Stimulated activated naive CD8-positive, alpha-beta T cell treated with anti-CD3 and anti-CD28 coated beads, Interleukin-15, amount 100 ng/mL, for 72 hours (primary cell): ENCODE data around the gene SAMD9L.

Source experiments
- ATAC-seq: fragments of 150-1000 bp; cut with Tn5 transposase; 2 replicates; pipeline ENCODE4 v1.10.0; 2021; ENCODE audit warnings: mild to moderate bottlenecking, moderate library complexity
- DNase-seq, 2 donors: peaks; one replicate each; pipeline ENCODE4 v3.0.0; 2021 to 2022
- H3K27ac Mint-ChIP-seq, 2 donors: one replicate each; pipeline ENCODE4 v1.8.0; 2022; ENCODE audit warnings: mild to moderate bottlenecking in 2 of 2, mixed read lengths in 2 of 2, moderate library complexity in 2 of 2
- H3K27me3 Mint-ChIP-seq: one replicate; pipeline ENCODE4 v1.8.0; 2022; ENCODE audit warnings: mixed read lengths
- H3K4me1 Mint-ChIP-seq: one replicate; pipeline ENCODE4 v1.8.0; 2022; ENCODE audit warnings: mild to moderate bottlenecking, mixed read lengths
- H3K4me3 Mint-ChIP-seq, 2 donors: one replicate each; pipeline ENCODE4 v1.8.0; 2022; ENCODE audit warnings: mild to moderate bottlenecking in 2 of 2, mixed read lengths in 2 of 2, moderate library complexity in 1 of 2
- H3K9me3 Mint-ChIP-seq, 2 donors: one replicate each; pipeline ENCODE4 v1.8.0; 2022; ENCODE audit warnings: mixed read lengths in 2 of 2

The SAMD9L gene

DNA sequence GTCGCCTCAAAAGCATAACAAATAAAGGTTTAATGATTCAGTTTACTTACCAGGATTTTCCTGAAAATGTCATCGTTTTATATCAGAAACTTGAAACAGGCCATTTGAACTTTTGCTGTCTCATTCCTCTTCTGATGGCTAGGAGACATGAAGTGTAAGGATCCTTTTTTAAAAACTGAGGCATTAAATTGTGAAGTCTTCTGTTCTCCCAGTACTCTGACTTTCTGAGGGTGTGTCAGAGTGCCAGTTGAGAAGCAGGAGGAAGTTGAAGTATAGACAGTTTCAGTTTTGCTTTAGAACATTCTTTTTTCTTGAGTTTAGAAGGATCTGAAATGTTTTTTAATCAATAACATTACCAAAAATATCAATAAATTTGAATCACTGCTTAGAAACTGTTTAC, at the start of gene SAMD9L:
SAMD9L (minus strand) TSS at position 242 of the 400 bp plus-strand sequence. CDS start 12,414 bp downstream, outside the sequence.
- peaks cover 38% of the 10 kb centered on the region for H3K4me1 Mint-ChIP-seq
- peak within 1 kb of the TSS; percentile 99 for H3K27ac Mint-ChIP-seq
- DNase-seq: no peak
- peaks cover 8 to 11% of the 10 kb centered on the region in 2 donors for H3K9me3 Mint-ChIP-seq
- peak; percentile 64 for ATAC-seq
- peak within 1 kb of the TSS; percentile 87 to 95 for H3K4me3 Mint-ChIP-seq
- H3K27me3 Mint-ChIP-seq: no peaks in the 10 kb centered on the region

GRCh38 chr7:93196336-93196735, 48.2 kb upstream of the SAMD9L start:
- no peaks in the 10 kb centered on the region for H3K9me3 Mint-ChIP-seq
- no peak overlapping the region for H3K27ac Mint-ChIP-seq
- peaks cover 35% of the 10 kb centered on the region for H3K27me3 Mint-ChIP-seq

DNA sequence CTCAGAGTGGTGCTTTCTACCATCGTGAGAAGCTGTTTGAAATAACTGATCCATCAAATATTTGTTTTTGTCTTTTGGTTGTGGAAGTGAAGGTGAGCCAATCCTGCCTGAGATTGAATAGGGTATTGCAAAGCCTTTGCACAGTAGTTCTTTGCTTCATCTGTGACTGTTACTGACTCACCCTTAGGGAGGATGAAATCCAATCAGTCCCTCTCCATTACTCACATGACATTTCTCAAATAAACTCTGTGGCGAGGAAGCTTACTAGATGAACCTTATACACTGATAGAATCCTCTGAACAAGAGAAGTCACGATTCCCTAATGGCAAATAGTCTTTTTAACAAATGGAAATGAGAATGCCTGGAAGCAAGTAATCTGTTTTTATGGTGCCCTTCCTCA, 46.2 kb upstream of the SAMD9L start:
- no peak for DNase-seq
- Mint-ChIP-seq H3K27me3 (peaks cover 38% of the 10 kb centered on the region), H3K27ac (no peak overlapping the region), H3K9me3 (no peaks in the 10 kb centered on the region), H3K4me3 (no peak overlapping the region), H3K4me1 (no peaks in the 10 kb centered on the region)
- ATAC-seq: no peak

More at GRCh38 chr7:93196336-93196735, 48.2 kb upstream of the SAMD9L start:
- no peak overlapping the region for H3K4me3 Mint-ChIP-seq
- H3K4me1 Mint-ChIP-seq: no peaks in the 10 kb centered on the region
- no peak for DNase-seq
- no peak for ATAC-seq

DNA sequence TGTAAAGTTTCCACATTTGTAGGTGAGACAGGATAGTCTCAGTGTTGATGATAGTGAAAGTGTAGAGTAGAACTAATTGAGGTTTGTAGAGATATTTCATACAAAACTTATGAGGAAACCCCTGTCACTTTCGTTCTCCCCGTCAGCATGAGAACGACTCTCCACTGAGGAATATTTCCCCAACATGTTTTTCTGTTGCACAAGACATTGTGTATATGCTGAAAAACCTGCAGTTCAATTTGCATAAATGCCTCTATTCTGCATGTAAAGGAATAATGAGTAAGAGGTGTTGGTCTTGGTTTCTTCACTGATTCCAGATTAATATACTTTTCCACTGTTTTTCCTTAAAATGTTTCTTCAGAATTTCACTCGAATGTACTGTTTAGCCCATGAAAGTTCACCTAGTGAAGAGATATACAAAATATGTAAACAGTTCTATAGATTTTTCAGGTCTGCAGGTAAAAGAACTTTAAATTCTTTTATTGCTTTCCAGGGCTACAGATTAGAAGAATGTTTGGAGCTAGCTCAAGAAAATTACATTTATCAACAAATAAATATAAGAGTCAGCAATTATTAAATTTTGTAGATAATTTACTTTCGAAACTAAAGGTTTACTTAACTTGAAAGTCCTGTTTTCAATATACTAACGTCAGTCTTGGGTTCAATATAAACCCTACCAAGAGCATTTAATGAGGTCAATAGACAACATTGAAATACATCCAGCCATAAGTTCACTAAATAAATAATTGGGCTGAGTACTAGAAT, 40.9 kb upstream of the SAMD9L start:
- Mint-ChIP-seq H3K27me3 (peaks cover 38% of the 10 kb centered on the region), H3K4me1 (peaks cover 4% of the 10 kb centered on the region), H3K4me3 (no peak overlapping the region), H3K9me3 (no peaks in the 10 kb centered on the region), H3K27ac (no peak overlapping the region)
- no peak for DNase-seq
- no peak for ATAC-seq

DNA sequence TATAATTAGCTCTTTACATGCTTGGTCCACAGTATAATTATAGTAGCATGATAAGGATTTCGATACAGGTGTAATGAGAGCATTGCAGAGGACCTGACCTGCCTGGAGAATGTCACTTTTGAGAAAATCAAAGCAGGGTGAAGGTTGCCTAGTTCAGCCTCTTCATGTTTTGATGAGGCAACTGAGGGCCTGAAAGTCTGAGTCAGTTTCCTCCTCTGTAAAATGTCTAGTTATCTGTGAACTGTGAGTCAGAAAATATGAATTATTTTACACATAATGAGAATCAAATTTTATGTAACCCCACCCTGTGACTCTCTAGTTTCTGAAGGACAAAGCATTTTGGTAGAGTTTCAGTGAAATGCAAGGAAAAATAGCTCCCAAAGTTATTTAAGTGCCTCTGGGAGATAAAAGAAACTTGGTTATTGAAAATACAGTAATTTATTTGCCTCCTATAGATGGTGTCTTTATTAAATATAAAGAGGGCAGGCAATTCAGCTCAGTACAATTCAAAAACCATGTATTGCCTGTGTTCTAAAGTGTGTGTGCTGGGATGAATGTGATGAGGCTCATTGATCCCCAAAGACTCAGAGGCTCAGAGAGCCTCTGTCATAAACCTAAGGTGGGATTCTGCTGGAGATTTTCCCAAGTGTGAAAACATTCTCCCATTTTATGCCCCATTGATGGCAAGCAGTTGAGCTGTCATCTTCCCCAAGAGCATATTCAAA, 37.3 kb upstream of the SAMD9L start:
- DNase-seq: peak in 1 of 2 donors; percentile 15
- no peaks in the 10 kb centered on the region for H3K9me3 Mint-ChIP-seq
- H3K27me3 Mint-ChIP-seq: peaks cover 21% of the 10 kb centered on the region
- H3K4me3 Mint-ChIP-seq: no peak overlapping the region
- H3K27ac Mint-ChIP-seq: no peak overlapping the region
- H3K4me1 Mint-ChIP-seq: peaks cover 4% of the 10 kb centered on the region
- ATAC-seq: peak; percentile 89

GRCh38 chr7:93179173-93179572, 31.0 kb upstream of the SAMD9L start:
- H3K4me3 Mint-ChIP-seq: no peak overlapping the region
- ATAC-seq (no peak), DNase-seq (no peak)
- H3K27ac Mint-ChIP-seq: no peak overlapping the region
- peaks cover 24% of the 10 kb centered on the region for H3K27me3 Mint-ChIP-seq
- no peaks in the 10 kb centered on the region for H3K4me1 Mint-ChIP-seq
- no peaks in the 10 kb centered on the region for H3K9me3 Mint-ChIP-seq

DNA sequence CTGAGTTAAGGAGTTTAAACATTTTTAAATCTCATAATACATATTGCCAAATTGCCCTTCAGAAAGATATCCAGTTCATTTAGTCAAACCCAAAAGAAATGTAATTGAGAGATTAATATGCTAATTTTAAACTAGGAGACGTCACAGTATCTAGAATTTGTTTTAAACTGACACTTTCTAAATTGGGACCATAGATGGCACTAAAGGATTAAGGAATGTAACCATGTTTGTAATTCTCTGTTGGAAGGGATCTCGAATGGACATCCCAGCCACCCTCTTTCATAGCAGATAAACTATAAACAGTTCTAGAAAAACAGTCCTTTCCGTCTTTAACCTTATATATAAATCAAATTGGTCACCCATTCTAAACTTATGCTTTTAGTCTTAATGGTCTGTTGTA, 30.0 kb upstream of the SAMD9L start:
- peaks cover 0 to 6% of the 10 kb centered on the region in 2 donors for H3K9me3 Mint-ChIP-seq
- H3K27me3 Mint-ChIP-seq: peaks cover 30% of the 10 kb centered on the region
- DNase-seq: no peak
- no peak for ATAC-seq
- no peak overlapping the region for H3K27ac Mint-ChIP-seq
- H3K4me3 Mint-ChIP-seq: no peak overlapping the region
- H3K4me1 Mint-ChIP-seq: no peaks in the 10 kb centered on the region

DNA sequence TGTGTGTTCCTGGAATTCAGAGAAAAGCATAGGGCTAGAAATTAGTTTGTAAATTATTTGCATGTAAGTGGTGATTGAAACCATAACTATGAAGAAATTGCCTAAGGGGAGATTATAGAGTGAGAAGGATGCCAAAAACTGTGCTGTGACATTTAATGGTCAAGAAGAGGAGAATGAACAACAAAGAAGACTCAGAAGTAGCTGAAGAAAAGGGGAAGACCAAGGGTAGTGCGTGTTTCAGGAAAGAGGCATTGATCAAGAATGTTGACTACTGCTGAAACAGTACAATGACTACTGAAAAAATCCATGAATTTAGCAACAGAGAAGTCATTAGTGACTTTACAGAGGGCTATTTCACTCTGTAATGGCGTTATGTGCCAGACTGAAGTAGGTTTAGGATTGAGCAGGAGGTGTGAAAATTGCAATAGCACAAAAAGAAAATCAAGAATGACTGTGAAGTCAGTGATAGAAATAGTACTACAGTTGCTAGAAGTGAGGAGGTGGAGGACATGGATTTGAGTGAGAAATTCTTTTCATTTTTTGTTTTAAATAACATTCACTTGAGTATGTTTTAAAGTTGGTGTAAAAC, 28.9 kb upstream of the SAMD9L start:
- Mint-ChIP-seq H3K9me3 (peaks cover 5 to 12% of the 10 kb centered on the region in 2 donors), H3K4me3 (no peak overlapping the region), H3K4me1 (no peaks in the 10 kb centered on the region), H3K27me3 (peaks cover 30% of the 10 kb centered on the region), H3K27ac (no peak overlapping the region)
- ATAC-seq (no peak), DNase-seq (no peak)

GRCh38 chr7:93175219-93175618, 27.0 kb upstream of the SAMD9L start:
- H3K27me3 Mint-ChIP-seq: peaks cover 23% of the 10 kb centered on the region
- no peak overlapping the region for H3K27ac Mint-ChIP-seq
- ATAC-seq: no peak
- H3K4me1 Mint-ChIP-seq: no peaks in the 10 kb centered on the region
- no peak overlapping the region for H3K4me3 Mint-ChIP-seq
- DNase-seq: no peak
- peaks cover 15 to 23% of the 10 kb centered on the region in 2 donors for H3K9me3 Mint-ChIP-seq

GRCh38 chr7:93172683-93173082, 24.5 kb upstream of the SAMD9L start:
- no peak for ATAC-seq
- no peak overlapping the region for H3K4me3 Mint-ChIP-seq
- peaks cover 24% of the 10 kb centered on the region for H3K27me3 Mint-ChIP-seq
- H3K27ac Mint-ChIP-seq: no peak overlapping the region
- peaks cover 34 to 35% of the 10 kb centered on the region in 2 donors for H3K9me3 Mint-ChIP-seq
- H3K4me1 Mint-ChIP-seq: no peaks in the 10 kb centered on the region
- no peak for DNase-seq

DNA sequence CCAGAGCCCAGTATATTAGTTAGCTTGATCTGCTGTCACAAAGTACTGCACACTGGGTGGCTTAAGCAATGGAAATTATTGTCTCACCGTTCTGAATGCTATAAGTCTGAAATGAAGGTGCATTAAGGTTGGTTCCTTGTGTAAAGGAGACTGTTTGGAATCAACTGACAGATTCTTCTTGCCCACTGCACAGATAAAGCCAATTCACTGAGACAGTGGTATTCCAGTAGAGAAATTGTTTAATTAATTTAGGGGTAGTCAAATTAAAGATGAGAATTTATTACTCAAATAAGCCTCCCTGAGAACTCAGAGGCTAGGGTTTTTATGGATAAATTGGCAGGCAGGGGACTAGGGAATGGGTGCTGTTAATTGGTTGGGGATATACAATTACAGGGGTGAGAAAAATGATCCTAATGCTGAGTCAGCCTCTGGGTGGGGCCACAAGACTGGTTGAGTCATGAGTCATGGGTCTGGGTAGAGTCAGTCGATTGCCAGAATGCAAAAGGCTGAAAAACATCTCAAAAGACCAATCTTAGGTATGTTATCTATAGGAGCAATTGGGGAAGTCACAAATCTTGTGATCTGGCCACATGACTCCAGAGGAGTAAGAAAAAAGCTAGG, 23.5 kb upstream of the SAMD9L start:
- no peaks in the 10 kb centered on the region for H3K4me1 Mint-ChIP-seq
- peaks cover 21% of the 10 kb centered on the region for H3K27me3 Mint-ChIP-seq
- no peak overlapping the region for H3K4me3 Mint-ChIP-seq
- peaks cover 35 to 41% of the 10 kb centered on the region in 2 donors for H3K9me3 Mint-ChIP-seq
- DNase-seq (no peak), ATAC-seq (no peak)
- H3K27ac Mint-ChIP-seq: no peak overlapping the region

DNA sequence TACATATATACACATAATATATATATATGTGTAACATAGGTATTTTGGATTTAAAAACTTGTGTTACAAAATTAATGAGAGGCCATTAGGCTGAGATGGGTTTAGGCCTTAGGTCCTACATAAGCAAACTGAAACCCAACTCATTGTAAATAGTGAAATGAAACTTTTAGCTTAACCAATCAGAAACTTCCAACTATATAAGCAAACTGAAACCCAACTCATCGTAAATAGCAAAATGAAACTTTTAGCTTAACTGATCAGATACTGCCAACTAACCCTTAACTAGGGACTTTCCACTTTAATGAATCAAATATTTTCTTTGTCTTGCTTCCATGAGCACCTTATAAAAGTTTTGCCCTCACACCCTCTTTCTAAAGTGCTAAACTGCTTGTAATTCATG, 17.3 kb upstream of the SAMD9L start:
- H3K27me3 Mint-ChIP-seq: peaks cover 9% of the 10 kb centered on the region
- no peak overlapping the region for H3K27ac Mint-ChIP-seq
- H3K4me3 Mint-ChIP-seq: no peak overlapping the region
- no peak for DNase-seq
- ATAC-seq: peak; percentile 90
- no peaks in the 10 kb centered on the region for H3K4me1 Mint-ChIP-seq
- H3K9me3 Mint-ChIP-seq: peaks cover 31 to 50% of the 10 kb centered on the region in 2 donors

- Mint-ChIP-seq H3K9me3 (peaks cover 31 to 54% of the 10 kb centered on the region in 2 donors), H3K27ac (no peak overlapping the region)
Observed at GRCh38 chr7:93164766-93165165, 16.6 kb upstream of the SAMD9L start.

DNA sequence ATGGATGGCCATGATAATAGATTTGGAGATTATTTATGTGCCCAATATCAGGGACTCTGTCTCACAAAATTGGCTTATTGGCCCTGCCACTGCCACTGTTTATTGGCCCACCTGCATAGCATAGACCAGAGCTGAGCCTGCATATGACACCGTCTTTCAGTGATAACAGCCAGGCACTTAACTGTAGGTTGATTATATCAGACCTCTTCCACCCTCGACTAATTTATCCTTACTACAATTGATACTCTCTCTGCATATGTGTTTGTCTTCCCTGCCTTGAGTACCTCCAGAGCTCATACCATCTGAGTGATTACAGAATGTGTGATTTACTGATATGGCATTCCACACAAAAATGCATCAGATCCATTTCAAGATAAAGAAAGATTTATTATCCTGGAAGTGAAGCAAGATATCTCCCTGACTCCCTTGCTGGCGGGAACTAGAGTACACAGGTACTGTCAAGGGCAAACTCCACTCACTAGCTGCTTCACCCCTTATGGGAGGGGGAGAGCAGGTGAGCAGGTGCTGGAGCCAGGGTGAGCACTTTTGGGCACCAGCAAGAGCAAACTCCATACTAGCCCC, 13.1 kb upstream of the SAMD9L start:
- Mint-ChIP-seq H3K27ac (no peak overlapping the region), H3K9me3 (peaks cover 16 to 34% of the 10 kb centered on the region in 2 donors), H3K4me3 (no peak overlapping the region), H3K4me1 (peaks cover 8% of the 10 kb centered on the region), H3K27me3 (no peaks in the 10 kb centered on the region)
- DNase-seq (no peak), ATAC-seq (no peak)

More at GRCh38 chr7:93164766-93165165, 16.6 kb upstream of the SAMD9L start:
- peaks cover 9% of the 10 kb centered on the region for H3K27me3 Mint-ChIP-seq
- ATAC-seq (no peak), DNase-seq (no peak)
- H3K4me3 Mint-ChIP-seq: no peak overlapping the region
- no peaks in the 10 kb centered on the region for H3K4me1 Mint-ChIP-seq

DNA sequence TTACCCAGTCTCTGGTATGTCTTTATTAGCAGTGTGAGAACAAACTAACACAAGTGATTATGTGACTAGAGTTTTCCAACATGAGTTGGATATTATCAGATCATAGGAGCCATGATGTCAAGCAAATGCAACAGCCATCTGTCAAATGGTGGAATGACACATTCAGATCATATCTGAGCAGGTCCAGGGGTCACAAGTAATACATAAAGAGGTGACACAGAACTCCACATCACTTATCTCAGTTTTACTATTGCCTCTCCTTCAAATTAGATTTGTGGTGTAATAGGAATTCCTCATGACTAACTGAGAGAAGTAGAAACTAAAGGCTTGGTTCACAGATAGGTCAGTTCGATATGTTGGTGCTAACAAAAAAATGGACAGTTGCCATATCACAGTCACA, 12.2 kb upstream of the SAMD9L start:
- ATAC-seq (no peak), DNase-seq (no peak)
- Mint-ChIP-seq H3K4me1 (peaks cover 8% of the 10 kb centered on the region), H3K27ac (no peak overlapping the region), H3K4me3 (no peak overlapping the region), H3K9me3 (peaks cover 16 to 34% of the 10 kb centered on the region in 2 donors), H3K27me3 (no peaks in the 10 kb centered on the region)
